Dermis microvascular lymphatic vessel endothelial cell (primary cell): ENCODE data around the gene DNER. TPM values are rescaled to one million over a fixed set of nuclear protein-coding genes. Genes with fewer than 3 reads are reported as not detected.
"Not testable (repeated sequence)": the region's sequence is repeated elsewhere in the genome, so short reads cannot be mapped to it uniquely, and the experiment has no call there.

ENCODE experiments used
- DNase-seq, 2 donors: peaks; one replicate each; pipeline versions ENCODE4 v3.0.0 to v3.0.0-alpha.2; 2010; ENCODE audit warnings: low read depth in 2 of 2
- total RNA-seq: library from RNA; depleted of rRNA; stranded (reverse); fragments of >200 nt; gene quantifications from 2 replicates; pipeline ENCODE4 v1.2.1, GENCODE V29; 2014

DNER gene
- total RNA-seq, 1 donor from 2014 or later, result under 0.01 TPM

DNA sequence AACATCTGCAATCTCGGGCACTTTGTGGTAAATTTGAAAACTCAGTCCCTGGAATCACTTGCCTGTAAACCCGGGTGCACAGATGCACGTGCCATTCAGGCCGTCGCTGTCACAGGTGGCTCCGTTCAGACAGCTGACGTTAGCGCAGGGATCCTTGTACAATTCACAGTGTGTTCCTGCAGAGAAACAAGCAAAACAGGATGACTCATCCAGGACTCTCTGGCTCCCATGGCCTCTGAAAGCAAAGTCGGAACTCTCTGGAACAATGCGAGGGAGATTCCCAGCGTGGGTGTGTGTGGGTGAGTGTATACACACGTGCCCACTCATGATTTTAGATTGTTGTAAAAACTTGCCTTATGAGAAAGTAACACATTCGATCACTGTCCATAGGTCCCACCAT is 307.2 kb downstream of the DNER start:
- peak; percentile 93 to 99 for DNase-seq

DNA sequence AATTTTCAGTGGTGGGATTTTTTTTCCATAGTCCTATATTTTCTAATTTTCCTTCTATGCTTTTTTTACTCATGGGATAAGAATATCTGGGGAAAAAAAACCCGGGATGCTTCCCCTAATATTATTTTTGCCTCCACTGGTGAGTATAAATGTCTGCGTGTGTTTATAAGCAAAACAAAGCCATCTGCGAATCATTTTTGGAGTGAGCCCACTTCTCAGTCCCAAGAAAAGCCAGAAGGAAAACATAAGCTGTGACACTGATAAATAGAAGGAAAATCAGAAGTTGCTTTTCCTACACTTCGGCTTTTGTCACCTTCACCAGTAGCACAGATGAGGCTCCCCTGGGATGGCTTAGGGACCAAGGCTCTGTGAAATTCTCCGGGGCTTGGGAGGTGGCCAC is 308.6 kb downstream of the DNER start:
- DNase-seq, result no peak

DNA sequence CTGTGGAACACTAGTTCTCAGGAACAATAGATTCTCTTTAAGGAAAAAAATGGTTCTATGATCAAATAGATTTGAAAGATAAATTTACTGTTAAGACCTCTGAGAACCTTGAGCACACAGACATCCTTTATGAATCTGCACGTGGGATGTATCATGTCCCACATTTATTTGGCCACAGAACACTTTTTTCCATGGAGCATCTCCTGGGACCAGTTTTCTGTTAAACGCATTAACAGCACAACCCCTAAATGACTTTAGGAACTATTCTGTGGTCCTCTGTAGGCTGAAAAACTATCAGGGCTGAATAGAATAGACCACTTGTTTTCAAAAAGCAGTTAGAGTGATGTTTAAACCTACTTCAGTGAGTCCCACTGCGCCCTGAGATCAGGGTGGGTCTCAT is 311.1 kb downstream of the DNER start:
- no peak for DNase-seq

DNA sequence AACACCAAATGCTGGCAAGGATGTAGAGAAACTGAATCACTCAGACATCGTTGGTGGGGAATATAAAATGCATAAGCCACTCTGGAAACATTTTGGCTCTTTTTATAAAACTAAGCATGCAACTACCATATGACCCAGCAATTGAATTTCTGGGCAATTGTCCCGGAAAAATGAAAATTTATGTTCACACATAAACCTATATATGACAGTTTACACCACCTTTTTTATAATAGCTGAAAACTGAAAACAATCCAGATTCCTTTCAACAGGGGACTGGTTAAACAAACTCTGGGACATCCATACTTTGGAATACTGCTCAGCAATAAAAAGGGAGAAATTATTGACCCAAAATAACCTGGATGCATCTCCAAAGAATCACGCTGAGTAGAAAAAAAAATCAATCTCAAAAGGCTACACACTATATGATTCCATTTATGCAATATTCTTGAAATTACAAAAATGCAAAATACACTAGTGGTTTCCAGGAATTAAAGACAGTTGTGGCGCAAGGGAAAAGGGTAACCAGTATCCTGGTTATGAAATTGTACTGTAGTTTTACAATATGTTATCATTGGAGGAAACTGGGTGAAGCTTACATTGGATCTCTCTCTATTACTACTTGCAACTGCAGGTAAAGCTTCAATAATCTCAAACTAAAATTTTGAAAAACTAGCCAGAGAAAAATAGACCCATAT is 313.0 kb downstream of the DNER start:
- no peak for DNase-seq

DNA sequence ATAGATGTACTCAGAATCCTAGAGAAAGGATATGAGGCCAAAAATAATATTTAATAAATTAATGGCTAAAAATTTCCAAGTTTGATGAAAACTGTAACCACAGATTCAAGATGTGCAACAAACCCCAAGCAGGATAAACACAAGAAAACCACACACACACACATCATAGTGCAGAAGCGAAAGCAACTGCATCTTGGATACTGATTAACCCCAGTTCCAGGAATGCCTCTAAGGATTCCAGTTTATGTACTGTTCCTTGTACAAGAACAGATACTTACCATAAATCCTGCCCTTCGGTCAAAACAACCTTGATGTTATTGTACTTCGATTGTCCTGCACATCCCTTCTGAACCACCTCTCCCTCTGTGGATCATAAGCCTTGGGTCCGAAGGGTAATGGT is 320.4 kb downstream of the DNER start:
- no peak for DNase-seq

DNA sequence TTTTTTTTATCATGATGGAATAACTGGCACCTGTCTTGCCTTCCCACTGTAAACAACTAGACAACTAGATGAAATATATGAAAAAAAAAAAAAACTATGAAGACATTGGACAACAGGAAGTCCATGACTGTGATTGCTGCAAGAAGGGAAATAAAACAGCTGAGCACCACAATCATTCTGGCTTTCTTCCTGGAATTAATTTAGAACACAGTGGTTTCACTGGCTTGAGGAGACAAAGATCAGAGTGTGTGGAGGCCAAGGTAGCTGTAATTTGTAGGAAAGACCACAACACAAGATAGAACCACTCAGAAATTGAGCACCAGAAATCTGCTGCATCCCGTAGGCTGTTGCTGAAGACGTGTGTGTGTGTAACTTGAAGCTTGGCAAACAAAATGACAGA is 322.2 kb downstream of the DNER start:
- no peak for DNase-seq

DNA sequence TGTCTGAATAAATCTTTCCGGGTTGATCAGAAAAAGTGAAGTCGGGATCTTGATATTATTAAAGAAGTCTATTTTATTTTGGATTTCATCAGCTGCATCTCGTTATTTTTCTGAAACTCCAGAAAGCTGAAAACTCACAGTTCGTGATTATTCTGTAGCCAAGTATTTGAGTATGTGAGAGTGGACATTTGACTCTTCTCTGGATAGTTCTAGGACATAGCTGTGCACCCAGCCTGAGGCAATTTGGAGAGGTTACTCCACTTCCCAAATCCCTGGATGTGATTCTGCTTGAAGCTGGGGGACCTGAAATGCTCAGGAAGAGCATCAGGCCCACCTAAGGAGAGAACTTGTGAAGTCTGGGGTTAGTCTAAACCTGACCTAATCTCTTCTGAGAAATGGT is 325.6 kb downstream of the DNER start:
- no peak for DNase-seq

DNA sequence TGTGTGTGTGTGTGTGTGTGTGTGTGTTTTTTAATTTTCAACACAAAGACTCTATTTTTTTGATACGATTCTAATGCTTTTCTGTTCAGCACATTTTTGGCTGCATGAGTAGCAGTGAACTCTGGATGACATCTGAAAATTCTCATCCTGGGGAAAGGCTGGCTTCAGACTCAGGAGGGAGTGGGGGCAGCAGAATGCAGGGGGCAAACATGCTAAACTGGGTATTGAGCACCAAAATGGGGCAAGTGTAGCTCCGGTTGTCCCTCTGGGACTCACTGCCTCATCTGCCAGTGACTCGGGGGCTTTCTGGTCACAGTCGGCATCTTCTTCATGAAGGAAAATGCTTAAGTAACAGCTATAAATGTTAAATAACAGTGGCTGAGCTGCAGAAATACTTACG is 326.5 kb downstream of the DNER start:
- DNase-seq, result no peak

DNA sequence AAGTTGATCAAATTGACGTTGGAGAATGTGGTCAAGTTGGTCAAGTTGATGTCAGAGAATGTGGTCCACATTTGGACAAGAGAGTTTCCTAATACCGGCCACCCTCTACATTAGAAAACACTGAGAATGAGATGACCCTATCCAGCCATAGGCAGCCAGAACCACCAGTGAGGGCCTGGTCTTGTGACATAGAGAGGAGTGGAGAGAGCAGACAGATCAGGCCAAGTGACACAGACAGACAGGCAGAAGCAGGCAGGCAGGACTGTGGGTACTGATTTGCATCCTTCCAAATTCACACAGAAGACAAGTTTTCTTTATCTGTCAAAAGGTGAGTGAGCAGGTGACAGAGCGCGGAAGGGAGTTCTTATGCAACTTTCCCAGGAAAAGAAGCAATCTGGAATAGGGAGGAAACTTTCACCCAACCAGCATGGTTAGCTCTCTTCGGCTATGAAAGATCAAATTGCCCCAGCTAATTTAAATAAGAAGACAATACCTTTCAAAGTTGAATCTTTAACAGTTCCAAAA is 334.2 kb downstream of the DNER start:
- no peak for DNase-seq

DNA sequence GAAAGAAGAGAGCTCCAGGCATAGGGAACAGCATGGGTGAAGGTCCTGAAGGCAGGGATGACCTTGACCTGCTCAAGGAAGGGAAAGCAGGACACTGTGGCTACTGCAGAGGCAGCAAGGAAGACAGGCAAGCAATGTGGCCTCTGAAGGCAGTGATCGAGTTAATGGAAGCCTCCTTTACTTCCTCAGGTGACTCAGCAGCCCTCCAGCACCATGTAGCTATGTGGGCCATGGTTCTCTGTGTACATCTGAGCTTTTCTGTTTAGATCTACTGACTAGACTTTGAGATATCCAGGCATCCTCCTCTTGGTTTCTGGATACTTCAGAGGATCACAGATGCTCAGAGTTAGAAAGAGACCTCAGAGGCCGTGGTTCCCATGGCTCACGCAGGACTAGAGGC is 336.0 kb downstream of the DNER start:
- no peak for DNase-seq

DNA sequence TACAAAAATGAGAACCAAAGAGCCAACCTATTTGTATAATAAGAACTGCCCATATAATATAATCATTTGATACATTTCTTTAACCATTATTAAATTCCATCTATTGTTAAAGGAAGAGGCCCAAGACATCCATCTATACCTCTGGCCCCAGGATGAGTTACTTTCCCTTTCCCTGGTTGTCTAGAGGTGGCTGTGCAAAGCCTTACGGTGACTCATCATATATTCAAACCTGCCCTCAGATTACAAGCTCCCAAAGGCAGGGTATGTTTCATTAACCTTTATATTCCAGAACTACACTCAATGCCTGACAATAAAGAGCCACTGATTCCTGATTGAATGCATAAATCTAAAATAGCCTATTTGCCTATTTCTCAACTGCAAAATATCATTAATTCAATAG is 337.5 kb downstream of the DNER start:
- DNase-seq, result no peak

DNA sequence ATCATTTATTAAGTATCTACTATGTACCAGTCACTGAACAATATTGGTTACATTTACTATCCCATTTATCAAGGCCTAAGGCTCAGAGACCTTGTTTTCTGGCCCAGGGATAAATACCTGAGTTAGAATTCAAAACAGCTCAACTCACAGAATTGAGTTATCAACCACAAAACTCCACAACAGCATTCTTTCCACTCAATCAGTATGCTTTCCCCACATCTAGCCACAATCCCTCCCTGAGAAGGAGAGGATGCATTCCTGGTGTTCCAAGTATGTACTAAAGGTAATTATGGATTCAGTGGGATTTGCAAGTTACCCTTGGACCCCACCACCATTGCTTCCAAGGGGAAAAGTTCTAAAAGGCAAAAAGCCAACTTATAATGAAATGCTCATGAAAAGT is 339.1 kb downstream of the DNER start:
- DNase-seq, result no peak

DNA sequence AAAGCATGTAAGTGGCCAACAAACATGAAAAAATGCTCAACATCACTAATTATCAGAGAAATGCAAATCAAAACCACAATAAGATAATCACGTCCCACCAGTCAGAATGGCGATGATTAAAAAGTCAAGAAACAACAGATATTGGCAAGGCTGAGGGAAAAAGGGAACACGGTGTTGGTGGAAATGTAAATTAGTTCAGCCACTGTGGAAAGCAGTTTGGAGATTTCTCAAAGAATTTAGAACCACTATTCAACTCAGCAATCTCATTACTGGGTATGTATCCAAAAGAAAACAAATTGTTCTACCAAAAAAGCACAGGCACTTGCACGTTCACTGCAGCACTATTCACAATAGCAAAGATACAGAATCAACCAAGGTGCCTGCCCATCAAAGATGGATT is 341.0 kb downstream of the DNER start:
- not testable (repeated sequence) for DNase-seq

DNA sequence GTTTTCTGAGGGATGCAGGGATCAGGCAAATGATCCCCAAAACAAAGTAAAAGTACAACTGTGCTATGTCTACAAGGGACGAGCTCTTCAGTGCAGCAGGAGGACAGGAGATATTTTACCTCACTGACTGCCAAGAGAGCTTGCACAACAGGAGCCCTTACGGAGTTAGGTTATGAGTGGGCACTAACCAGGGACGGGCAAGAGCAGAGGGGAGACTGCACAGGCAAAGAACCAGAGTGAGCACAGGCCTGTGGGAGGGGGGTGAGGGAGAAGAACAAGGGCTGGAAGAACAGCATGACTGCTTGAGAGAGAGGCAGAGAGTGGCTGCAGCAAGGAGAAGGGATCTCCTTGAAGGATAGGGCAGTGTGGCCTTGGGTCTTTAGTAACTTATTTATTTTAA is 342.1 kb downstream of the DNER start:
- no peak for DNase-seq

DNA sequence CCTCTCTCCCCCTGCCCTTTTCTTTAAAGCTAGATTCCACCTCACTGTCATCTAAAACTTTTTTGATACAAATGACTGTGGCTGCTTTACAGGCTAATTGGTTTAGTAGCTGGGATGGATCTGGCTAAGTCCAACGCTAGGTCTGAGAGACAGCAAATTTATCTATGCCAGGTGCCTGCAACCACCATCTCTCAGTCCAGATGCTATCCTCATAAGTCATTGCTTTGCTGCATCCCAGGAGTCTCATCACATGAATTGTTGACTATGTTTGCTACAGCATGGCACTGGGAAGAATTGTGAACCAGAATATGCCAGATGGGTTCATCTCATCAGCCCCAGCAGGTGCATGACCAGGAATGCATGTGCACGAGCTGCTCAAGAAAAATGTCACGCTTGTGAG is 343.3 kb downstream of the DNER start:
- DNase-seq, result no peak

DNA sequence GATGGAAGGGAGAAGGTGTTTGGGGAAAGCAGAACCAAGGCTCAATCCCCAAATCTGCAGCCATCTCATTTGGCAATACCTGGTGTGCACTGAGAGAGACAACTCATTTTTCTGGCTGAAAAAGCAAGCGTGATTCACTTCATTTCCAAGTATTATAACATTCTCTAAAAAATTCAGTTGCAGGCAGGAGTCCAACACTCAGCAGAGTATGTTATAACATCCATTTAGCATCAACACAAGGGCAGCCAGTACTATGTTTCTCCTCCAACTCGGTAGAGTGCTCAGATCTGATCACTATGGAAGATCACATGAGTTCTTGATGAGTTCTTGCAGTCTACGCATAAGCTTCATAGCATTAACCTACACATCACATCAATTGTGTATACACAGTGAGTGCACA is 343.8 kb downstream of the DNER start:
- no peak for DNase-seq

DNA sequence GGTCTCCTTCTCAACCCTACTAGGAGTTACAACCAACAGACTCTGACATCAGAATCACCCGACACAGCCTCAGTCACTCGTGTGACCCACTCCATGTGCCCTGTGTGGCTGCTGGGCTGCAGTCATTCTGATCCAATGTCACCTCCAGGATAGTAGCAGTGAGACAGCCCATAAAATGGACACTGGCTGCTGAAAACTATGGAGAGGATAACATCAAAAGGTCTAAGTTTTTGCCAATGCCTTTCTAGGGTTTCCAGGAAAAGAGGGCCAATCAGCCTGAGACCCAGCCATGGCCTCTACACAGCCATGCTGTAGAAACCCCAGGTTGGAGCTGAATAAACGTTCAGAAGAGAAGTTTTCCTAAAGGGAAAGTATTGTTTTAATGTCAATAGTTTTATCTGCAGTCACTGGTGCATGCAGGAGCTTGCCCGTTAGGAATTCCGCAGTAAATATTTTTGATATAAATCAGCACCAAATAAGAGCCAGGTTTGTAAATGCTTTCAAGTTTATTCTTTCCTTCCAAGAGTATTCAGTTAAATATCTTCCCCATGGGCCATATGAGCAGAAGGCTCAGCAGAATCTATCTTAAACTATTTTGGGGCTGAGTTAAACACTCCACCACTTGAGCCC is 351.1 kb downstream of the DNER start:
- DNase-seq, result no peak

DNA sequence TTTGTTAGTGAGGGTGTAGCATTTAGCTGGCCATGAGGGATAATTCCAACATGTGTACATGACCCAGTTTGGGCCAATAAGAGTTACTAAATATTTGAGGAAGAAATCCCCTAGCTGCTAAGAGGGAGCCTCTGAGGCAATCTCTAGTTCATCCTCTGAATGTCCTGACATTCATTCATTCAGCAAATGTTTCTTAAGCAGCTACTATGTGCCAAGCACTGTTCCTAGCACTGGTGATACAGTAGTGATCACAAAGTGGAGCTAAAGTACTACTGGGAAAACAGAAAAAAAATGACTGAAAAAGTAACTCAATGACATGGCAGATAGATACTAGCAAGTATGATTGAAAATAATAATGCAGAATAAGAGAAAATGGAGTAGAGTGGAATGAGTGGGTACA is 363.5 kb downstream of the DNER start:
- no peak for DNase-seq

DNA sequence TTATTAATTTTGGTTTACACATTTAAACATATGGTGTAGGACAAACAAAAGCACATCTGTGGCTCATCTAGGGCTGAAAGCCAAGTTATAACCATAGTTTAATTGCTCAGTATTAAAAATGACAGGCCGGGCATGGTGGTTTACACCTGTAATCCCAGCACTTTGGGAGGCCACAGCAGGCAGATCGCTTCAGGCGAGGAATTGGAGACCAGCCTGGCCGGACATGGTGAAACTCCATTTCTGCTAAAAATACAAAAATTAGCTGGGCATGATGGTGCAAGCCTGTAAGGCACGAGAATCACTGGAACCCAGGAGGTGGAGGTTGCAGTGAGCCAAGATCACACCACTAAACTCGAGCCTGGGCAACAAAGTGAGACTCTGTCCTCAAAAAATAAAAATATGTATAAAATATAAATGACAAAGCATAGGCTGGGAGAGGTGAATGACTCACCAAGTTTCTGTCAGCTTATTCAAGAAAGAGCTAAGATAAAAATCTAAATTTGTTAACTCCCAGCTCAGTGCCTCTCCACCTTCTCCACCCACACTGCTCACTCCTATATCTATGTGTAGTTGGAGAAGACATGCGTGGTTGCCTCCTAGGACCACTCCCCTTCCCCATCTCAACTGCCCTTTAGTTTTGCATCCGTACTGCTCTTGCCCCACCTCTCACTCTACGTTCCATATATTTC is 364.1 kb downstream of the DNER start:
- no peak for DNase-seq

DNA sequence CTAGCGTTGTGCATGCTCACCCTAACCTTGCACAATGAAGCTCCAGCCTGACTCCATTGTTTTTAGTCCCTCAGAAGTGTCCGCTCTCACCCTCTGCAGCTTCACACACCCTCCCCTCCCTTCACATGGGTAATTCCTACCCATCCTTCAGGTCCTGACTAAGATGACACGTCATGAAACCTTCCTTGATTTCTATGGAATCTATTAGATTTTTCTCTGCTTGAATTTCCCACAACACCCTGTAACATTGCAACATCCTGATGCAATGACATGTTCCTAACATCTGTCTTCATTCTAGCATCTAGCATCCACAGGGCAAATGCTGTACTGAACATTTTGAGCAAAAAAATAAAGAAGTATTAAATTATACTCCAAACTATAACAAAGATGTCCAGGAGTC is 366.2 kb downstream of the DNER start:
- DNase-seq, result no peak

DNA sequence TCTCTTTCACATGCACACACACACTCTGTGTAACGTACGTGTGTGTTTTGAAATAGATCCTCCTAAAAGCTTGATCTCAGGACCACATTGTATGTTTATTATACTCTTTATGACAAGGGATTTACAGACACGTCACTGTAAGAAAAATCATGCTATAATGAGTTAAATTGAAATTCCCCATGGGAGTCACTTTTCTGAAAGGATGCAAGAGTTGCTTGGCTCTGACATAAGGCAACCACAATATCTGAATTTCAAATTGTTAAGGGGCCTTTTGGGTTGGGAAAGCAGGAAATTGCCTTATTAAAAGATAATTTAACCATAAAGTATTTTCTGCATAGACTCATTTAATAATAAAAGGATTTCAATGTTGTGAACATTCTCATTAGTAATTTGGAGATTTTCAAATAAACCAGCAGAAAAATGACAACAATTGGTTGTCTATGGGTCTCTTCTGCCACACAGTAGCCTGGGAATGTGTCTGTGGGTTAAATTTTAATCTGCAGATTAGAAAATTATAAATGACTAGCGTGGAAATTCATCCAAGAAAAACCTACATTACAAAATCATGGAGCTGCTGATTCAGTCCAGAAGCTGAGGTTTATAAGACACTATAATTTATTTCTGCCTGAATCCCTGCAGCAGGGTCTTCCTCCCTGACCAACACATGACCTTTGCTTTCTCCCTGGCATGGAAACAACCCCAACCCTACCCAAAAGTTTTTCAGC is 367.4 kb downstream of the DNER start:
- DNase-seq, result no peak

DNA sequence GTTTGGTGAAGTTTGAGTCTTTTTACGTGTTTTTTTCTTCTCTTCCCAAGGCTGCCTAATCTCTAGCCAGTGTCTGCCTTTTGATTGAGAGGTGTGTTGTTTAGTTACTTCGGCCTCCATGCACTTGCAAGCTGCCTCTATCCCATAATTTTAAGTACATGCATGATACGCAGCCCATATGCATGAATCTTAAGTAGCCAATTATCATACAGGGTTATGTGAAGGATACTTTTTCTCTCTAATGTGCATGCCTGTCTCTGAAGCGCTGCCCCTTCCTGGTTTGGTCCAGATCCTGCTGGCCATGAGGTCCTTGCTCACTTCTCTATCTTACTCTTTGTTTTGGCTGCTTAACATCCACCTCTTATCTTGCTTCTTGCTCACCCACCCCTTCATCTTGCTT is 369.4 kb downstream of the DNER start:
- DNase-seq, result no peak
